ENCODE measurements around the gene CLIP1.
A peak's percentile ranks its signal among the peaks of the same experiment; 100 is the strongest.
"Not testable (repeated sequence)": the region's sequence is repeated elsewhere in the genome, so short reads cannot be mapped to it uniquely, and the experiment has no call there.

CLIP1 gene

DNA sequence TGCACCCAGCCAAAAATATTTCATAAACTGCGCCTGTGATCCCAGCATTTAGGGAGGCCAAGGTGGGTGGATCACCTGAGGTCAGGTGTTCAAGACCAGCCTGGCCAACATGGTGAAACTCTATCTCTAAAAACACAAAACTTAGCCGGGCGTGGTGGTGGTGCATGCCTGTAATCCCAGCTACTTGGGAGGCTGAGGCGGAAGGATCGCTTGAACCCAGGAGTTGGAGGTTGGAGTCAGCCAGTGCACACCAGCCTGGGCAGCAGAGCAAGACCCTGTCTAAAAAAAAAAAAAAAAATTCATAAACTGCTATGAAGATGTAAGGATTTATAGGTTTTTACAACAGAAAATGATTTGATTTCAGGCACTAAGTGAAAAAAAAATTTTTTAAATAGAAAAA, 6.6 kb upstream of the CLIP1 start:
- DNase-seq, result not testable (repeated sequence)

DNA sequence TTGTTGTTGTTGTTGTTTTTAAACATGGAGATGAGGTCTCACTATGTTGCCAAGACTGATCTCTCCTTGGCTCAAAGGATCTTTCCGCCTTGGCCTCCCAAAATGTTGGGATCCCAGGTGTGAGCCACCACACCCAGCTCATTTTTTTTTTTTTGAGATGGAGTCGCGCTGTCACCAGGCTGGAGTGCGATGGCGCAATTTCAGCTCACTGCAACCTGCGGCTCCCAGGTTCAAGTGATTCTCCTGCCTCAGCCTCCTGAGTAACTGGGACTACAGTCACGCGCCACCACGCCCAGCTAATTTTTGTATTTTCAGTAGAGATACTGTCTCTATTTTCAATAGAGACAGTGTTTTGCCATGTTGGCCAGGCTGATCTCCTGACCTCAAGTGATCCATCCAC, 4.9 kb upstream of the CLIP1 start:
- DNase-seq, result no peak

DNA sequence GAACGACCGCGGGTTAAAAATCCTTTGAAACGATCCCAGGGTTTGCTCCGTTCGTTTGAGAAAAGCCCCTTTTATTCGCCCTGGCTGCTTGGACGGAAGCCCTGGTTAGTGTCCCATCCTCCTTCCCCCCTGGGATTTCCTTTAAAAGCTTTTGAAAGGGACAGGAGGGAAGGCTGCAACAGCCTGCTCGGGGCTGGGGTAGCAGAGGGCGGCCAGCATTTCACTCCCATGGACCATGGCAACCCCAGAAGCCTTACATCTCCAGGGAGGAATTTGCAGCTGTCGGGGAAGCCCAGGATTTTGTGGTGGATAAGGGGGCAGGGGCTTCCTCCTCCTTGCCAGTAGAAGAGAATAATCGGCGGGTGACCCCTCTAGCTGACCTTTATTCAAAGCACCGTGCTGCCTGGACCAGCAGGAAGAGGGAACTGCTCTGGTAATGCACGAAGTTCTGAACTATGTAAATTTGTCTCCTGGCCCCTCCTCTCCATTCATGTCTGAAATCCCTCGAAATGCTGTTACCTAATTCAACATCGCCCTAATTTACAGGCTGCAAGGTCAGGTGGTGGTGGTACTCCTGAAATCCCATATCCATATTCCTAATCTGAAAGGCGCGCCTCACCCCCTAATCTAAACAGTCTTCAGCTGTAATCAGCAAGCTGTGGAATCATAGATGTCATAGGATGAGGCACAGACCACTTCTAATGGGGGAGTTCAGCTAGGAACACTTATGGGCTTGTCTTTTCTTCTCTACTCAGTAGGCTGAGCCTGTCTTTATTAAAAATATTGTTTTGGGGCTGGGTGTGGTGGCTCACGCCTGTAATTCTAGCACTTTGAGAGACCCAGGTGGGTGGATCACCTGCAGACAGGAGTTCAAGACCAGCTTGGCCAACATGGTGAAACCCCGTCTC, 1.0 kb upstream of the CLIP1 start:
- DNase-seq, result peak; percentile 30

DNA sequence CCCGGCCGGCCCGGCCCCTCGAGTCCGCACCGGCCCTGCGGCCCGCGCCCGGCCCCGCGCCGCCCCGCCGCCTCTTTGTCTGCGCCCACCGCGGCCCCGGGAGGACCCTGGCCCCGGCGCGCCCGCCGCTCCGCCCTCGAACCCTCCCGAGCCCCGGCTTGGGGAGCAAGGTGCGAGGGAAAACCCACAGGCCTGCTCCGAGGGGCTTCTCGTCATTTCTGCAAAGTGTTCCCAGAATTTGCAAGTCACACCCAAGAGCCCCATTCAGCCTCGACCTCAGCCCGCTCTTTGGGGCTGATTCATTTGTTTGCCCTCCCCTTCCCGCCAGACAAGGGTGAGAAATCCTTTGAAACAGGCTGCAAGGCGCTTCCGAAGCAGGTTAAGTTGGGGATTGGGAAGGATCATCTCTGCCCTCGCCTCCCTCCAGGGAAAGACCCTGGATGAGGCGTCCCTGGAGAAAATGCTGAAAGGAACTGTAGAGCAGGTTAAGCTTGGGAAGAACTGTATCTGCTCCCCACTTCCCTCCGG, 325 bp upstream of the CLIP1 start:
- DNase-seq, result peak; percentile 50

DNA sequence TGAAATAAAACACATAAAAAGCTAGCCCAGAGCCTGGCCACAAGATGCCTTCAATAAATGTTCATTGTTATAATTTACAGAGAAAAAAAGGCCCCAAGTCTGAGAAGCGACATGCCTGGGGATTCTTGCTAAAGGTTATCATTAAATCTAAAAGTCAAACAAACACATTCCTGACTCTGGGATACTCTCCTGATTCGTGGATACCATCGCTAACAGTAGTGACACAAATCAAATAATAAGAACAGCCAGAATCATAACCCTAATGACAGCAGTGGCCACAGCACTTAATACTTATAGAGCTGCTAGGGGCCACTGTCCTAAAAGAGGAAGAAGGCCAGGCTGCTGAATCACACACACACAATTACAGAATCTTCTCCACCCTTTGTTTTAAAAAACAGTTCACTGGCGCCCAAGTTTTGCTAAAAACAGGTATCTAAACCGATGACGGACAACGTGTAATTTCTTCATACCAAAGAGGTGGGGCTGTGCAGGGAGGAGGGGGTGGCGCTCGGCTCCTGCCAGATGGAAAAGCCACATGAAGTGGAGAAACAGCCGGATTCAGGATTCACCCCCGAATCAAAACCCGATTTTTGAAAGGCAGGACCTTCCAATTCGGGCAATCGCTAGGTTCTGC, 1.2 kb downstream of the CLIP1 start:
- peak; percentile 30 for DNase-seq

DNA sequence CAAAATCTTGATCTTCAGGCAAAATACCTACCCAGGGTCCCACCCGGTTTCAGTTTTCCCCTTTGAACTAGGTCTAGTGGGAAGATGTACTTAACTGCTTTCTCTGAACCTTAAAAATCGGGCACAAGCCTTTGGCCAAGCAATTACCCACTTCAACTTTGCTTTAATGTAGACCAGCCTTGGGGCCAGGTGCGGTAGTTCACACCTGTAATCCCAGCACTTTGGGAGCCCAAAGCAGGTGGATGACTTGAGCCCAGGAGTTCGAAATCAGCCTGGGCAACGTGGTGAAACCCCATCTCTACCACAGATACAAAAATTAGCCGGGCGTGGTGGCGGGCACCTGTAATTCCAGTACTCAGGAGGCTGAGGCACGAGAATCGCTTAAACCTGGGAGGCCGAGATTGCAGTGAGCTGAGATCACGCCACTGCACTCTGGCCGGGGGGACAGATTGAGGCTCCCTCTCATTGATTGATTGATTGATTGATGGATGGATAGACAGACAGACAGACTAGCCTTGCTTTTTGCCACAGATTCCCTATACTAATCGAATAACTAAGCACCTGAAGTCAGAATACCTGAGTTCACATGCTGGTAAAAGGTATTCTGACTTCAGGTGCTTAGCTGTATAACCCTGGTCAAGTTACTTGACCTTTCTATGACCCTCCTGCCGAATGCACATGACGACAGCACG, 1.9 kb downstream of the CLIP1 start:
- no peak for DNase-seq

DNA sequence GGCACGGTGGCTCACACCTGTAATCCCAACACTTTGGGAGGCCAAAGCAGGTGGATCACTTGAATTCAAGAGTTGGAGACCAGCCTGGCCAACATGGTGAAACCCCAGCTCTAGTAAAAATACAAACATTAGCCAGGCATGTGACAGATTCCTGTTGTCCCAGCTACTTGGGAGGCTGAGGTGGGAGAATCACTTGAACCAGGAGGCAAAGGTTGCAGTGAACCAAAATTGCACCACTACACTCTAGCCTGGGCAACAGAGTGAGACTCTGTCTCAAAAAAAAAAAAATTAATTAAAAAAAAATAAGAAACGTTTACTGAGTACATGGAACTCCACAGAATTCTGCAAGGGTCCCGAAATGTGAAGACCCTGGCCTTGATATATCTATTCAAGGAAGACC, 3.4 kb downstream of the CLIP1 start:
- DNase-seq, result not testable (repeated sequence)

DNA sequence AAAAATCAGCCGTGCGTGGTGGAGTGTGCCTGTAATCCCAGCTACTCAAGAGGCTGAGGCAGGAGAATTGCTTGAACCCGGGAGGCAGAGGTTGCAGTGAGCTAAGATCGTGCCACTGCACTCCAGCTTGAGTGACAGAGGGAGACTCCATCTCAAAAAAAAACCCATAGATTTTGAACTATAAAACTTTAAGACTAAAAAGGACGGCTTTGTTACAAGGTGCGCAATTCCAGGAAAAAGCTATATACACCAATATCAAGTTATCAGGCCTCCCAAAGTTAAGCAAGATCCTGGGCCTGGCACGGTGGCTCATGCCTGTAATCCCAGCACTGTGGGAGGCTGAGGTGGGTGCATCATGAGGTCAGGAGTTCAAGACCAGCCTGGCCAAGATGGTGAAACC, 6.8 kb downstream of the CLIP1 start:
- not testable (repeated sequence) for DNase-seq

DNA sequence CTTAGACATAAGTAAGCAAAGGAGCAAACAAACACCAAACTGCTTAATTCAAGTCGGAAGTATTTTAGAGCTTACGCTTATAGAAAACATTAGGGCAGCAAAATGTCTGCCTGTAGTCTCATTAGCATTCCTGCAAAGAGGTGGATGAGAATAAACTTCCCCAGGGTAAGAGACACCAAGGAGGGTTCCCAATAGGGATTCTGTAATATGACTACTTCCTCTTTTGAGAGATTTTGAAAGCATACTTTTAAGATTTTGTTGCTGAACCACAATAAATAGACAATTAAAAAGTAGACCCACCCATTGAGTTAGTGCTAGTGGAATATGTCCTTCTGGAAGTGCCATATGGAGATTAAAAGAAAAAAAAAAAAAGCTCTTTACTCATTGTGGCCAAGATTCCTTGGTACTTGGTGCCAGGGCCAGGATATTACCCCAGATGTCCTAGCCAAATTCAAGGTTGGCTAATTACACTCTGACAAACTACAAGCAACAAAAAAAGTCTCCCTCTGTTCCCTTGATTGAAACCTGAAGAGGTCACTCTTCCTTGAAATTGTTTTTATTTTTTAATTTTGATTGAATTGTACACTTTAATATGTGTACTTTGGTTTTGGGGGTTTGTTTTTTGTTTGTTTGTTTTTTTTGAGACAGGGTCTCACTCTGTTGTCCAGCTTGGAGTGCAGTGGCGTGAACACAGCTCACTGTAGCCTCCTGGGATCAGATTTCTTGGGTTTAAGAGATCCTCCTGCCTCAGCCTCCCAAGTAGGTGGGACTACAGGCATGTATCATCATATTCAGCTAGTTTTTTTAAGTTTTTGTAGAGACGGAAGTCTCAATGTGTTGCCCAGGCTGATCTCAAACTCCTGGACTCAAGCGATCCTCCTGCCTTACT, 8.7 kb downstream of the CLIP1 start:
- peak; percentile 21 for DNase-seq

DNA sequence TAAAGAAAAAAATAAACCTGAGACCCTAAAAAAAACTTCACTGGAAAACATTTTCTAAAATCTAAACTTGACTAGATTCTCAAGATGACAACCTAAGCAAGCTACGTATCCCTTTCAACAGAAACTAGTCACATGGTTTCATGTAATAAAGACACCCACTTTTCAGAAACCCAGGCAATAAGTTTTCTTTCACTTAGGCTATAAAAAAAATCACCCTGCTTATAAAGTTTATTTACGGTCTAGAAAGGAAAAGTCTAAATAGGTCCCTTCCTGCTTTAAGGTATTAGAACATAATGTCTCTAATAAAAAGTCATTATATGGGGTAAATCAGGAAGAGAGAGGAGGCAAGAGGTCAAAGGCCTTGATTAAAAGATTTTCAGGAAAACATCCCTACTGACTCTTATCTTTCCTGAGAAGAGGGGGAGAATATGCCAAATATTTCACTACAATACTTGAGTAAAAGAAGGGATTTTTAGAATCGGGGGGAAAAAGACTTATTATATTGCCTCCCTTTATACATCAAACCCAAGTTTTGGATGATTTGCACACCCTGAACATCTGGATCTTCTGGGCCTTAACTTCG, 9.5 kb downstream of the CLIP1 start:
- no peak for DNase-seq

DNA sequence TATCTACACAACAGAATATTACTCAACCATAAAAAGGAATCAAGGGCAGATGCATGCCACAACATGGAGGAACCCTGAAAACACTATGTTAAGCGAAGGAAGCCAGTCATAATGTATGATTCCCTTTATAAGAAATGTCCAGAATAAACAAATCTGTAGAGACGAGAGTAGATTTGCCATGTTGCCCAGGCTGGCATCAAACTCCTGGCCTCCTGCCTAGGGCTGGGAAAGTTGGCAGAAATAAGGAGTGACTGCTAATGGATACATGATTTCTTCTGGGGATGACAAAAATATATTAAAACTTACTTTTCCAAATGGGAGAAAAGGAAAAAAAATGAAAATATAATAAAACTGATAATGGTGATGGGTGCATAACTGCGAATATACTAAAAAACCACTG, 10.9 kb downstream of the CLIP1 start:
- DNase-seq, result no peak

DNA sequence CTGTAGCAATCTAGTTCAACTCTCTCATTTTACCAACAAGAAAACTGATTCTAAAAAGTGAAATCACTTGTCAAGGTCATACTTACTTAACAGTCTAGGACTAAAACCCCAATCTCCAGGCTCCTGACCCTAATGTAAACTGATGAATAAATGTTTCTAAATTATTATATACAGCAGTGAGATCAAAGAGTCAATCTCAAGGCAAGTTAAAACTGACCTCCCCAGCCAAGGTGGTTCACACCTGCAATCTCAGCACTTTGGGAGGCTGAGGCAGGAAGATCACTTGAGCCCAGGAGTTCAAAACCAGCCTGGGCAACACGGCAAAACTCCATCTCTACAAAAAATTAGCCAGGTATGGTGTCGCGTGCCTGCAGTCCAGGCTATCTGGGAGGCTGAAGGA, 15.3 kb downstream of the CLIP1 start:
- DNase-seq, result no peak

DNA sequence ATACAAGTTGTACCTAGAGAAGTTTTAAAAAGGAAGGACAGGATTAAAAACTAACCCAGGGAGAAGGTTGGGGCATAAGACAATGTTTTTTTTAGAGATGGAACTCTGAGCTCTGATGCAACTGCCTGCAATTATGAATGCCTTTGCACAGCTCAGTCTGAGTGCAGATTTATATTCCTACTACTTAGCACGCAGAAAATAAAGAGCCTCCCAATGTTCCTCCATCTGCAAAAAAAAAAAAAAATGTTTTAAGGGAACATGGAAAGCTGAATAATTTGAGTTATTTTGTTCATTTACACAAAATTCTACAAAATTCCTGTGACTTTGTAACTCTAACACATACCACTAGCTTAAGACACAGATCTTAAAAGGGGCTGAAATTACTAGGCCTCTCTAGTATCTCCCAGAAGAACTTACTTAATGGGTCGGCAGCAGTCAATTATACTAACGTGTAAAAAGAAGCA, 15.7 kb downstream of the CLIP1 start:
- DNase-seq, result peak; percentile 20

DNA sequence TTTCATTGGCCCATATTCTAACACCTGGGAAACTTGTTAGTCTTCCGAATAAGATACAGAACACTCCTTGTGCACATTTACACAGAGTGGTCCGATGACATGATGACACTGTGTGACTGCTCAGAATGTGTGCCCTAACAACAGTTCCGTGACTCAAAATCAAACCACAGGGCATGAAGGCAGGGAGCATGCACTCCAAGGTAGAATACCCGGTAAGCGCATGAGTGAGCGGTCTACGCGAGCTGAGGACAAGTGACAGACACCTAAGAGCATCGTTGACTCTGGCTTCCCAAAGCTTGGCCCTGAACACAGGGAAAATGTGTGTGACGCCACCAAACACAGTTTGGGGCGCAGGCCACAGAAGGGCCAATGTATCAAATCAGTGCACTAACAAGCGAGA, 18.6 kb downstream of the CLIP1 start:
- no peak for DNase-seq

DNA sequence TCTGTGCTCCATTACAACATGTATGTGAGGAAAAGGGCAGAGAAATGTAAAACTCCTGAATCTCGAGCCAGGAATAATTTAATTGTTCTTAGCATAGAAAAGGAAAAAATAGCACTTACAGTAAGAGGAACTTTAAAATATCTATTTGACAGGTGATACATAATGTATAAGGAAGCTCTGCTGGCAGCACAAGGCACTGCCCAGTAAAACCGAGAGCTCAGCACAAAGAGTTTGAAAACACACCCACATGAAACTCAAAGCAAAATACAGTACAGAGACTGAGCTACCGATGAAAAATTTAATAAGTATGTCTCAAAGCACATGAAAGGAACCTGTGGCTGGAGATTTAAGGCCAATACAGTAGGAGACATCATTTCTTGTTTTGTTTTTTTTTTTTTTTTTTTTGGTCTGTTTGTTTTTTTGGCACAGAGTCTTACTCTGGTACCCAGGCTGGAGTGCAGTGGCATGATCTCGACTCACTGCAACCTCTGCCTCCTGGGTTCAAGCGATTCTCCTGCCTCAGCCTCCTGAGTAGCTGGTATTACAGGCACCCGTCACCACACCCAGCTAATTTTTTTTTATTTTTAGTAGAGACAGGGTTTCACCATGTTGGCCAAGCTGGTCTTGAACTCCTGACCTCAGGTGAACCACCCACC, 19.2 kb downstream of the CLIP1 start:
- DNase-seq, result no peak

DNA sequence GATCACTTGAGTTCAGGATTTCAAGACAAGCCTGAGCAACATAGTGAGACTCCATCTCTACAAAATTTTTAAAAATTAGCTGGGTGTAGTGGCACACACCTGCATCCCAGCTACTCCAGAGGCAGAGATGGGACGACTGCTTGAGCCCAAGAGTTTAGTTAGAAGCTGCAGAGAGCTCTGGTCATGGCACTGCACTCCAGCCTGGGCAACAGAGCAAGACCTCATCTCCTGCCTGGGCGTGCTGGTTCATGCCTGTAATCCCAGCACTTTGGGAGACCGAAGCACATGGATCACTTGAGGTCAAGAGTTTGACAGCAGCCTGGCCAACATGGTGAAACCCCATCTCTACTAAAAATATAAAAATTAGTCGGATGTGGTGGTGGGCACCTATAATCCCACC, 20.2 kb downstream of the CLIP1 start:
- DNase-seq, result no peak

DNA sequence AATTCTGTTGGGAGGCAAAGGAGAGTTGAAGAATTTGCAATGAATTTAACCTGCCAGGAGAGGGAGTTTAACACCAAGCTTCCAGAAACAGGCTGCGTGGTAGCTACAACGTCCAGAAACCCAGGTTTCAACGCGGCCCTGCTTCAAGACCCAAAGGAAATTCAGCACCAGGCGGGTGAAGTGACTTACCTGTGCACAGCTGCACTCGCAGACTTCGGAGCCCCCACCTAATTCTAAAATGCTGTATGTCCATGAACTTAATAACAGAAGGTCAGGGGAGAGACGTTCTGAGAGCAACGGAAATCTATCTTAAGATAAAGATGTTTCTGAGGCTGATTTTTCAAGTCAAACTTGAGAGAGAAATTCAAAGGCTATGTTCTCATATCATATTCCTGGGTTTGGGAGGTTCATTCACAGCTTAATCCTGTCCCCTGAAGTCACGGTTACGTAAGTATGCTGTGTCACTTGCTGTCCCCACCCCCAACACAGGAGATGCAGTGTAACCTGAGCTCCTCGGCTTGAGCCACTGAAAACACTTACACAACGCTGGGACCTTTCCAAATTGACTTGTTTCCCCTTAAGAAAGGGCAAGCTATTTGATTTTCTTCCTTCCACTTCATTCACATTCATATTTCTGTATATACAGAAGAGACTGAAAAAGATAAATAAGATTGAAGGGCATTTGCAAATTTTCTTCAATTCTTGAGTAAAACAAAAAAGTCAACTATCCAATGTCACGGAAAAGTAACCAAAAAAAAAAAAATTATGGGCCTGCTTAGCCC, 22.7 kb downstream of the CLIP1 start:
- DNase-seq, result peak; percentile 91

DNA sequence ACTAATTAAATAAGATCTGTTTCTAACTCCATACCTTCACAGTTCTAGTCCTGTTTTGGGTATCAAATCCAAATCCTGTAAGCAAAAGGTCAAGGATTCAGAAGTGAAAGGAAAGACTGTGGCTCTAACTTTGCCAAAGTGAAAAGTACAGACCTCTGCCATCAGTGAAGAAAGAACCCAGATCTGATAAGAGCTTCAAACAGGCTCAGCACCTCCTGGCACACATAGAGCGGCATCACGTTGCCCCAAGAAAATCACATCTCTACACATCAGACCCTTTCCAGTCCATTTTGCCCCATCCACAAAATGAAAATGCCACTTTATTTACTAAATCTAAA, 23.2 kb downstream of the CLIP1 start:
- DNase-seq, result no peak

DNA sequence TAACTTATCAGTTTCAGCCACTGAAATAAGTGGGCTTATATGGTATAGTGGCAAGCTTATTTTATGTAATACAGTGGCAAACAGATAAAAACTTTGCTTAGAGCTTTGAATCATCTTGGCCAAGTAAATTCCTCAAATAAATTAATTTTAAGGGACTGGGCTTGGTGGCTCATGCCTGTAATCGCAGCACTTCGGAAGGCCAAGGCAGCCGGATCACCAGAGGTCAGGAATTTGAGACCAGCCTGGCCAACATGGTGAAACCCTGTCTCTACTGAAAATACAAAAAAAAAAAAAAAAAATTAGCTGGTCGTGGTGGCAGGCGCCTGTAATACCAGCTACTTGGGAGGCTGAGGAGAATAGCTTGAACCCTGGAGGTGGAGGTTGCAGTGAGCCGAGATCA, 24.5 kb downstream of the CLIP1 start:
- DNase-seq, result not testable (repeated sequence)

DNA sequence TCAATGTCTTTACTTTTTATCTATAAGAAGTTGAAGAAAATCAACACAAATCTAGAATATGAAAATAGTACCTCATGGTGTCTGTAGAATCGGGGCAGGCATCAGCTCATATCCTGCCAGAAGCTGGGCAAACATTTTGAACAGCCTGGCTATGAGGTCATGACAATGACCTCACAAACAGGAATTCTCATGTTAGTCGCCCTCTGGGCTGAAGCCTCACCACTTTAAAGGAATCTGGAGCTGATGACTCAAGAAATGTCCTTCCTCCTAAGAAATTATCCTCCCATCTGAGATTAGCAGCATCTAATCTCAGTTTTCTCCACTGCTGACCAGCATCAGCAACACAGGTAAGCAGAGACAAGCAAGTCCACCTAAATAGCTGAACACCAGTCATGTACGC, 27.1 kb downstream of the CLIP1 start:
- DNase-seq, result peak; percentile 73
